HuH-7 (cell line): Measurements from ENCODE around the gene TMEM204.

Experiments
- DNase-seq: peaks from one replicate; pipeline ENCODE4 v3.0.0; 2011; ENCODE audit warnings: low spot score

Gene TMEM204

DNA sequence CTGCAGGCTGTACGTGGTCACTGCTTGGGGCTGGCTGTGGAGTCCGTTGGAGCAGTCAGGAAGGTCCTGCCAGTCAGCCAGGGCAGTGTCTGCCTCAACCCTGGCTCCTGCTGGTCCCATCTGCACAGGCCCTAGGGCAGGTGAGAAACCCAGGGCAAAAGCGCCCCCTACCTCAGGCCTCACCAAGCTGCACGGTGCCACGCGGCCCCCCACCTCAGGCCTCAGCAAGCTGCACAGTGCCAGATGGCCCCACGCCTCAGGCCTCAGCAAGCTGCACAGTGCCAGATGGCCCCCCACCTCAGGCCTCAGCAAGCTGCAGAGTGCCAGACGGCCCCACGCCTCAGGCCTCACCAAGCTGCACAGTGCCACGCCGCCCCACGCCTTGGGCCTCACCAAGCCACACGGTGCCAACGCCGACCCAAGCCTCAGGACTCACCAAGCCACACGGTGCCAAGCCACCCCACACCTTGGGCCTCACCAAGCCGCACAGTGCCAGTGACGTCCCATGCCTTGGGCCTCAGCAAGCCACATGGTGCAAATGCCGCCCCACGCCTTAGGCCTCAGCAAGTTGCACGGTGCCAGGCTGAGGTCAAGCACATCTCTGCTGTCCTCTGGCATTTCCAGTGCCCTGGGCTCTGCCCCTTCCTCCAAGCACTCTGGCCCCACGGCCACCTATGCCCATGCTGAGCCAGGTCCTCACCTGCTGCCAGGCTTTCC lies 5.5 kb downstream of the TMEM204 start:
- DNase-seq, result peak; percentile 47

DNA sequence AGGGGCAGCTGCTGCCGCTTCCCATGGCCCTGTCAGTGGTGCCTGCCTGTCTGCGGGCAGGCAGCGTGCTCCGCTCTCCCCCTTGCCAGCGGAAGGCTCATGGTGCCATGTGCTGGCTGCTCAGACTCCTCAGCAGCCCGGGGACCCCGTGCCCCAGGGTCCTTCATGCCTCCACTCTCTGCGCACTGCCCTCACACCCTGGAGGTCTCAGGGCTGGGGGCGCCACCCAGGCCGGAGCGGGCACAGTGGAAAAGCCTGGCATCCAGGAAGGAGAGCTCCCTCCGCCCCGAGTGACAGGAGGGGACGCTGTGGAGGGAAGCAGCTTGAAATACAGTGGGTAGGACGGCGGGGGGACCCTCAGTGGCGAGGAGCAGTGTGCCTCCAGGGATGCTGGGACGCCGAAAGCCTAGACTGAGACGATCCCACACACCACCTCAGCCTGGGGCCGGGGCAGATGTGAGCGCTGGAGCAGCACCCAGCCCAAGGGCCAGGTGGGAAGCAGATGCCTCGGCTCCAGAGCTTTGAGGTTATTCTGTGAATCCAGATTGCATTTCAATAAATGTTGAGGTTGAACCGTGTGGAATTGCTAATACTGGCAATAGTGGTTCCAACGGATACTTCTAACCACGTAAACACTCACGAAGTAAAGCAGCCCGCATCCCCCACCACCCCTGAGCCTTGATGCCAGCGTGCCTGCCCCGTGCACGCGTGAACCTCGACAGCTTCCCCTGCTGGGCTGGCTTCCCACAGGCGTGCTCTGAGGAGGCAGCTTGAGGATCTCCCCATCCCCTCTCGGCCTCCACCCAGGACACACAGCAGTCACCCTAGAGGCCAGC lies 6.5 kb downstream of the TMEM204 start:
- DNase-seq, result no peak

DNA sequence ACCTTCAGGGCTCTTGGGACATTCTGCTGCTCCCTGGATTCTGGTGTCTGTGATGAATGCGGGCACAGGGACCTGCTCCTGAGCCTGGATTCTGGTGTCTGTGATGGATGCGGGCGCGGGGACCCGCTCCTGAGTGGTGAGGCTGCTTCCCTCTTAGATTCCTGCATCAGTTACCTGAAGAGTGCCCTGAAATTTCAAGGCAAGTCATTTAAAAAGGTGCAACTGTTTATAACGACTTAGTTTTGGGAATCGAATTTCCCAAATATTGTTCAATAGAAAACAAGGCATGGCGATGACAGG lies 7.0 kb downstream of the TMEM204 start:
- DNase-seq, result no peak

DNA sequence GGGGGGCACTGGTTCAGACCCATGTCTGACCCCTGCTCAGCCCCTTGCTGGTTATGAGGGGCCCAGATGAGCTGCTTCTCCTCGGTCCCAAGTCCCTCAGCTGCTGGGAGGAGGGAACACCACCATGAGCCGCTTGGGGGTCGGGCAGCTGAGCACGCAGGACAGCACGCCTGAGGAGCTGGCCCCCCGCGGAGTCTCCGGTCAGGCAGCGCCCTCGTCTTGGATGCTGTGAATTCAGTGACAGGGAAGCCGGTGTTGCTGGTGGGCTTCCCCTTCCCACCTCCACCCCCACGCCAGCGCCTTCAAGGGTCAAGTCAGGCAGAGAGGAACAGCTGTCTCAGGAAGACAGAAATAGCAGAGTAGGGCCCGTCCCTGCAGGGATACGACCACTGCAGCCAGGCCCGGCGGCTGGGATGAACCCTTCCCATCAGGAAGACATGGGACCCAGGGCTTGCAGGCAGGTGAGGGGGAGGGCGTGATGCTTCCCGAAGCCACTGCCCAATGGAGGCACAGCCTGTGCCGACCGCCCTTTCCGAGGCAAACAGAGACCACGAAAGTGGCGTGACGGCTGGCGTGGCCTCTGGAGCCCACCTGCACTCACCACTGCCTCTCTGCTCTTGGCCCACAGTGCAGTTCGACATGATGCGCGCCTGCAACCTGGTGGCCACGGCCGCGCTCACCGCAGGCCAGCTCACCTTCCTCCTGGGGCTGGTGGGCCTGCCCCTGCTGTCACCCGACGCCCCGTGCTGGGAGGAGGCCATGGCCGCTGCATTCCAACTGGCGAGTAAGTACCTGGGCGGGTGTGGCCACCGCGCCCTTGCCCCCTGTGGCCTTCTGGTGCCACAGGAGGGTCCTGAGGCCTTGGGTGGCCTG lies 8.1 kb downstream of the TMEM204 start:
- no peak for DNase-seq

DNA sequence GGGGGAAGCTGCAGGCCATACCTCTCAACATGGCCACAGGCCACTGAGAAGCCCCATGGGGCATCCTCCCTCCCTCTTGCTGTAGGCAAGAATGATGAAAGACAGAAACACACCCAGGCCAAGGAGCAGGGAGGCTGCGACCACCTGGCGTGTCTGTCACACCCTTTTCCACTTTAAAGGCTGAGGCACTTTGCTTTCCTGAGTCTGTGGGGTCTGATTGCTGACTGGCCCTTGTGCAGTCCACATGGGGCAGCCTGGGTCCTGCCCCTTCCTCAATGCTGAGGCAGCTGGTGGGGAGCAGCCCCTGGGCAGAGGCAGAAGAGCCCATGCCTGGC lies 8.7 kb downstream of the TMEM204 start:
- DNase-seq, result no peak

DNA sequence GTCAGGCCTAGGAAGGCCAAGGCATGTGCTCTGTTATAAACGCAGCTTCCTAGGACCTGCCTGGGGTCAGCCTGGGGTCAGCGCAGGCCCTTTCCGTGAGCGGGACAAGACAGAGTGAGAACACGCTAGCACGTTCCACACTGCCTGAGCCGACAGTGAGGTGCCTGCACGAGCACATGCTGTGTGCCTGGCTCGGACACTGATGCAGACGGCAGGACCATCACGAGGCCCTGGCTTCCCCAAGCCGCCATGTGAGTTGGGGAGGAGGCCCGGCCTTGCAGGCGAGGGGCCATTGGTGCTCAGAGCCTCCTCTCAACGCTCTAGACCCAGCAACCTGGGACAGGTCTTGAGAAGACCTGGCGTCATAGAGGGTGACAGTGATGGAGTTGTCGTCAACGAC lies 9.1 kb downstream of the TMEM204 start:
- DNase-seq, result no peak

DNA sequence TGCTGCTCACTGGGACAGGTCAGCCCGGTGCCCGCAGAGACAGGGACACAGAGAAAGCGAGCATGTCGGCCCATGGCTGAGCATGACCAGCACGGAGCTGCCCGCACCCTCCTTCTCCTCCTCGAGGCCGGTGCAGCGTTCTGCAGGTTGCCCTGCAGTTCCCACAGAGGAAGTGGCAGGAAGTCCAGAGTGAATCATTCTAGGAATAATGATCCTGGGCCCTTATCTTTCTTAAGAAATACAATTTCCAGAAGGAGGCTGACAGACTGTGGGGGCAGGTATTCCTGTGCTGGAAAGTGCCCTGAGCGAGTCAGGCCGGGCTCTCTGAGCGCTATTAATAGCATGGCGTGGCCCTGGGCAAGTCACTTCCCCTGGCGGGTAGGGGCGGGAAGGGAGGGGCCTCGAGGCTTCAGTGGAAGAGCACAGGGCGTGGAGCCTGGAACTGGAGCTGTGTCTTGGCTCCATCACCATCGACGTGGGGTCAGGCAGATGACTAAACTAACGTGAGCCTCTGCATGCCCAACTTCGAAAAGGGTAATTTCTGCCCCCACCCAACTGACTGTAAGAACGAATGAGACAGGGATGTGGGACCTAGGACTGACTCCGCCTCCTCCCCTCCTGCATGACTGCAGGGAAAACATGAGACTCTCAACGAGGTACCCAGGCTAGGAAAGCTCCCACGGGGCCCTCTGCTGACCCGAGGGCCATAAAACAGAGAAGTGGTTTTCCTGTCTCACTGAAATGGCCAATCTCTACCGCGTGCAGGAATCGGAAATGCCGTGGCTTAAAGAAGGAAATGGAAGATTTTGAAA lies 9.8 kb downstream of the TMEM204 start:
- DNase-seq, result peak; percentile 56

DNA sequence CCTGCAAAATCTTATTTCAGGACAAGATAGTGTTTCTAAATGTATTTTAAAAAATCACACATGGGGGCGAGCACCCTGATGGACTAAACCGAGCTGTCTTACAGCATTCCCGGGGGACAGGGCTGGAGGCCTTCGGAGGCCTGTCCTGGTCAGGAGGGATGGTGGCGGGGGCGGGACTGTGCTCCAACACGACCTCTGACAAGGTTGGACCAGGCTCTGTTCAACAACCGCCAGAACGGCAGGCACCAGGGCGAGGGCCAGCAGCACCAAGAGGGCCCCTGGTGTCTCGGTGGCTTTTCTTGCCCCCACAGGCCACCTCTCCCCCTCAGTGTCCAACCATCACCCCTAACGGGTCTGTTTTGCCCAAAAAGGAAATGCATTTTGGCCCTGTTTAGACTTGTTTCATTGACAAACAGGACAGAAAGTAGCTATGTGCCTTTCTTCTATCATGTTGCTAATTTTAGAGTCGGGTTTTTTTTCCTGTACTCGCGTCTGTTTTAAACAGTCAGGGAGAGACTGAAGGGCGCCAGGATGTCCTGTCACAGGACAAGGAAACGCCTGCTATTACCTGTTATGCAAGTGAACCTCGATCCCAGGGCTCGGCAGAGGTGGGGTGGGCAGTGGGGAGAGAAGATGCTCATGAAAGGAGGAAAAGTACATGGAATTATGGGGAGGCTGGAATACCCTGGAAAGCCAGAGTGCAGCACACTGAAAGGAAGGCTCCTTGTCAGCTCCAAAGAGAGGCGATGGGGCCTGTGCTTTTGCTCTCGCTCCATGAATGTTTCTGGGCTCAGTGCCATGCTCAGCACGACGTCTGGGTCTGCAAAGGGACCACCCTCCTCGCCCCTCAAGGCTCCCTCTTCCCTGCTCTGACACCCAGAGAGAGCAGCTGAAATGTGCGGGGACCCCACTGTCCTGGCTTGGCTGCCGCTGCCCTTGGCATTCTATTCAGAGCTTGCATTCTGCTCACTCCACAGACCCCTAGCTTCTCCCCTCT lies 11.9 kb downstream of the TMEM204 start:
- no peak for DNase-seq

DNA sequence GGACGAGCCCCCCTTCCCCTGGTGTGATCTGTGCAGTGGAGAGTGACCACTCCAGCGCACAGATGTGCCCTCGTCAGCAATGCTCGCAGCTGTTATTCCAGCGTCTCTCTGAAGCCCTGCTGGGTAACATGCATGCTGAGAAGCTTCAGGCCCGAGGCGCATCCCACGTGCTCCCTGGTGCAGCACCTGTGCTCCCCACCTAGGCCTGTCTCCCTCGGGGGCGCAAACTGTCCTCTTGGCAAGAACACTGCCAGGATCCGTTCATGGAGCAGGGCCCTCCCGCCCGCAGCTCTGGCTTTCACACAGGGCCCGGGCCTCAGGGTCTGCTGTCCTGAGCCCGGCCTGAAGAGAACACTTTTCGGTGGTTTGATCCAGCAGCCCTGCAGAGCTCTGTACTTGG lies 13.0 kb downstream of the TMEM204 start:
- DNase-seq, result no peak

DNA sequence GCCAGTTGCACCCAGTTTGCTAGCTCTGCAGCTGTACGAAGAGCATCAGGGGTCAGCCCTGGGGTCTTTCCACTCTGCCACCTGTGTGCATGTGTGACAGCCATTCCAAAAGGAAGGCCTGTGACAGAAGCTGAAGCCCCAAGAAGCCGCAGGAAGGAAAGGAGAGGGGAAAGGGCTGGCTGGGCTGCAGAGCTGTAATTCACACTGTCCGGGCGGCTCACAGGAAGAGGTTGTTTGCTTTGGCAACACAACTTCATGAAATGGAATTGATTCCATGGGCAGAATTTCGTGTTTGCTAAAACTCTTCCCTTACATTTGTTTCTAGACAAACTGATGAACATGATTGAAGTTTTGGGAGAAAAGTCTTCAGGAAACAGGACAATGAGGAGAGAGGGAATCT lies 14.8 kb downstream of the TMEM204 start:
- no peak for DNase-seq

DNA sequence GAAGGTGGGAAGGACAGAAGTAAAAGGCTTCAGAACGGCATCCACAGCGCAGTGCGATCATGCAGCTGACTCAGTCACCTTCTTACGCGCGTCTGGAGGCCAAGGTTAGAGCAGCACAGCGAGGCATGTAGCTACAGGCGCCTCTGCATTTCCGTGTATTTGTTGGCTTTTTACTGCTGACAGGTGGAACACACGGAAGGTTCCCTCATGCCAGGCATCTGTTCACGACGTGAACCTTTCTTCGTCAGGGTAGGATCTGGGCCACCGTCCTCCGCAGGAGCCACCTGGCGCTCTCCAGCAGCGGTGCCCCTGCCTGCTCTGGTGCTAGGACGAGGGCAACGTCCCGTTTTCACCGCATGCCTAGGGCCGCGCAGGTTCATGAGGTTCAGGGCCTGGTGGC lies 15.3 kb downstream of the TMEM204 start:
- DNase-seq, result no peak

DNA sequence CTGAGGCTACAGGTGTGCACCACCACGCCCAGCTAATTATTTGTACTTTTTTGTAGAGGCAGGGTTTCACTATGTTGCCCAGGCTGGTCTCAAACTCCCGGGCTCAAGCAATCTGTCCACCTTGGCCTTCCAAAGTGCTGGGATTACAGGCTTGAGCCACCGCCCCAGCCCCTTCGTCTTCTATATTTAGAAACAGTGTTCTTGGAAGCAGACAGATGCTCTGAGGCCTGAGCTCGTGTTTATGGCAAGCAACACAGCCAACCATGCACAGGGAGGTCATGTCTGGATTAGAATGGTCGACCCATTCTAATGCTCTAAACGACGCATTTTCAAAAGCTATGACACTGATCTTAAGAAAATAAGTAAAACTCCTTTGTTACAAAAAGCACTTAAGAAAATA lies 16.6 kb downstream of the TMEM204 start:
- no peak for DNase-seq

DNA sequence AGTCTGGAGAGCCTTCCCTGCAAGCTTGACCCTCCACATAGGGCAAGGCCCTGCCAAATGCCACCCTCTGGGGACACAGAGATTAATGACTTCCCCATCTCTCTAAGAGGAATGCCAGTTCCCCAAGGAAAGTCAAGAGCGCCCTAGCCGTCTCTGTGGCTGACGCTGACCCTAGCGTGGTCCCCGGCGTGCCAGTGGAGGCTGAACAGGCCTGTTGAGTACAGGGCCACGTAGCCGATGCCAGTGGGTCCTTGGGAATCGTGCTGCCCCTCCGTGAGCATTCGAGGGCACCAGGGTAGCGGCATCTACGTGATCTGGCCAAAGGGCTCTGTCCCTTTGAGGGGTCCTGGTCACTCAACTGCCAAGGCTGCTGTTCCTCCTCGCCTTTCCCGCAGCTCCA lies 17.2 kb downstream of the TMEM204 start:
- DNase-seq, result no peak

DNA sequence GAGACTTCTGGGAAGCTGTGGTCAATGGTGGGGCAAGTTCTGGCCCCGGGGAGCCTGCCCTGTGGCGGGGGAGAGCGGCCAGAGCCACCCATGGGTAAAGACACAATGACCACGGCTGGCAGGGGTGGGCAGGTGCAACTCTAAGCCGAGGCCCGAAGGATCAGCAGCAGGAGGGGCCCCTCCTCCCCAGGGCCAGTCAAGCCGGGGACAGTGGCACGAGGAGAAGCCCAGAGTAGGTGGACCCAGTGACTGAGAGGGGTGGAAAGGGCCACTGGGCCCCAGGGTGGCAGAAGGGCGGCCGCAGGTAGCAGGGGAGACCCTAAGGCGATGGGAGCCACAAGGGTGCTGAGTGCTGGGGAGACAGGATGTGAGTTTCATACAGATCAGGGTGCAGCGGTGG lies 17.7 kb downstream of the TMEM204 start:
- DNase-seq, result no peak

DNA sequence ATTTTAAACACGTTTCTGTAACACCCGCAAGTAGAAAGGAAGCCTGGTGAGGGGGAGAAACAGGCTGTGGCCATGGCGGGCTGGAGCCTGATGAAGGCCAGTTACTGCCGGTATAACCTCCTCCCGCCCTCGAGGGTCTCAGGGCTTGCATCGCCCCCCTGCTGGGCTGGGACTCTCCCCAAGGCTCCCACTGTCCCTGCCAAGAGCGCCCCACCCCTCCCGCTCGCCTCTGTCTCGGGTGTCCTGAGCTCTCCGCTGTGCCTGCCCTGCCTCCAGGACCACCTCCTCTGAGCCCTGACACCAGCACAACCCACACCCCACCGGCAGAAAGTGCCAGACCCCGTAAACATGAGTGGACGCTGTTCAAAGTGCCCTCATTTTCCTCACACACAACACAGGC lies 18.7 kb downstream of the TMEM204 start:
- DNase-seq, result no peak

DNA sequence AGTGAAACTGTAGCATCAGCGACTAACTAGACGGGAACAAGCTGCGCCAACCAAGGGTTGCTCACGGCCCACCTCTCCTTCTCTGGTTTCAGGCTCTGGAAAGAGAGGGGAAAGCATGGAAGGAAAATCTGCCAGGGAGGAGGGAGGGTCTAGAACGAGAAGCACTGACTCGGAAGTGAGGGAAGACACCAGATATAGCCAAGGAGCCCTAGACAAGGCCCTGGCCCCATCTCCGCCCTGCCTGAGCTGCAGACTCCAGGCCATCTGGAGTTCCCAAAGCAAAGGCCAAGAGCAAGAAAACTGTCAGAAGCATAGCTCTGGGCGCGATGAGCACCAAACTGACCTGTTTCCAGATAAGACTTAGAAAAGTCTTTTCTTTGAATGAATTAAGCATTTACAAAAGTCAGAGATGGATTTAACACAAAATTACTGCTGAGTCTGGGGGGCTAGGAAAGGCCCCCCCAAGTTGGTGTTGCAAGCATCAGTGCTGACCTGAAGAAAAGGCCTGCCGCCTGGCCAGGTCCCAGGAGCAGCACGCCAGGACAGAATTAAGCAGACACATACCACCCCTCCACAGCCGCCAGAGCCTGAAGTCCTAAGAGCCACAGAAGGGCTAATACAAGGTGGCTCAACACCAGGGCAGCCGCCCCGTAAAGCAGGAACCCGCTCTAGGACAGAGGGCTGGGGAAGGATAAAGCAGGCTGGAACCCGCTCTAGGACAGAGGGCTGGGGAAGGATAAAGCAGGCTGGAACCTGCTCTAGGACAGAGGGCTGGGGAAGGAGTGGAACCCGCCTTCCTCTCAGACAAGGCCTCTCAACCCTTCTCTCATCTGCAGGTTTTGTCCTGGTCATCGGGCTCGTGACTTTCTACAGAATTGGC lies 20.7 kb downstream of the TMEM204 start:
- DNase-seq, result no peak

DNA sequence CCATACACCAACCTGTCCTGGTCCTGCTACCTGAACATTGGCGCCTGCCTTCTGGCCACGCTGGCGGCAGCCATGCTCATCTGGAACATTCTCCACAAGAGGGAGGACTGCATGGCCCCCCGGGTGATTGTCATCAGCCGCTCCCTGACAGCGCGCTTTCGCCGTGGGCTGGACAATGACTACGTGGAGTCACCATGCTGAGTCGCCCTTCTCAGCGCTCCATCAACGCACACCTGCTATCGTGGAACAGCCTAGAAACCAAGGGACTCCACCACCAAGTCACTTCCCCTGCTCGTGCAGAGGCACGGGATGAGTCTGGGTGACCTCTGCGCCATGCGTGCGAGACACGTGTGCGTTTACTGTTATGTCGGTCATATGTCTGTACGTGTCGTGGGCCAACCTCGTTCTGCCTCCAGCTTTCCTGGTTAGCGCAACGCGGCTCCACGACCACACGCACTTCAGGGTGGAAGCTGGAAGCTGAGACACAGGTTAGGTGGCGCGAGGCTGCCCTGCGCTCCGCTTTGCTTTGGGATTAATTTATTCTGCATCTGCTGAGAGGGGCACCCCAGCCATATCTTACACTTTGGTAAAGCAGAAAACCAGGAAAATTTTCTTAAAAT lies 21.5 kb downstream of the TMEM204 start:
- no peak for DNase-seq

DNA sequence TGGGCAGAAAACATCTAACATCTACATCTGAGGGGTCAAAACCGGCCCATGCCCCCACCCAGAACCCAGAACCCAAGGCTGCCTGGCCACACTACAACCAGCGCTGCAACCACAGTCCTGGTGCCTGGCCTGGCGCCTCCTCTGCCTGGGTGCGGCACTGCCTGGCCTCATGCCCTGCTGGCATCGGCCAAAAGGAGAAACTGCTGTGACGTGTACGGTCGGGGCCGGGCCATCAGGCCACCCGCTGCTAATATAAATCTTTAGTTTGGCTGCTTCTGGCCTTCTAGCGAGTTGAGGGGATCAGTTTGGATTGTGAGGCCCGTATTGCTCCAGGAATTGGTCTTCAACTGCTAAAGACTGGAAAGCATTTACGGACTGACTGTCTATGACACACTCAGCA lies 22.8 kb downstream of the TMEM204 start:
- no peak for DNase-seq

DNA sequence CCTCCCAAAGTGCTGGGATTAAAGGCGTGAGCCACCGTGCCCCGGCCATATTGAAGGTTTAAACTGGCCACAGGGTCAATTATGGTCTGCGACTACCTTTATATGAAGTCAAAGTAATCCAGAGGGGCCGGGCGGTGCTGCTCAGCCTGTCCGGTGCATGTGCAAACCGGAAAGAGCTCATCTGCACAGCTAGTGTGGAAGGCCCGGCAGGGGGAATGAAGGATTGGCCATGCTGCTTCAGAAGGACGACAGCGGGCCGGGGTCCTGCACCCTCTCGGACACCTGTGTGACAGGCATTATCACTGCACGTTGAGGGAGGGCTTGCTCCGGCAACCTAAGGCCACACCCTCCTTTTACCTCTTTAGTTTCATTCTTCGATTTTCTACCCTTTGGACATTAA lies 23.6 kb downstream of the TMEM204 start:
- no peak for DNase-seq
